BLaER1 treated with 17β-estradiol and CSF1 and Interleukin-3, amounts not matched to agents 10 nM and 100 nM (cell line): ENCODE measurements around the gene RAF1.
"Not testable (repeated sequence)": the region's sequence is repeated elsewhere in the genome, so short reads cannot be mapped to it uniquely, and the experiment has no call there.

ENCODE experiments used
- H3K27ac ChIP-seq, 11 experiments: shearing (Covaris generic); formaldehyde crosslinking; 2 replicates each; pipeline ENCODE4 v1.8.1; 2022
- H3K27me3 ChIP-seq, 11 experiments: shearing (Covaris generic); formaldehyde crosslinking; 2 replicates each; pipeline ENCODE4 v1.8.1; 2022
- H3K36me3 ChIP-seq, 11 experiments: shearing (Covaris generic); formaldehyde crosslinking; 2 replicates each; pipeline ENCODE4 v1.8.1; 2022
- H3K4me1 ChIP-seq, 10 experiments: shearing (Covaris generic); formaldehyde crosslinking; 2 replicates each; pipeline ENCODE4 v1.8.1; 2022
- H3K4me2 ChIP-seq, 11 experiments: shearing (Covaris generic); formaldehyde crosslinking; 2 replicates each; pipeline ENCODE4 v1.8.1; 2022
- H3K4me3 ChIP-seq, 10 experiments: shearing (Covaris generic); formaldehyde crosslinking; 2 replicates each; pipeline ENCODE4 v1.8.1; 2022
- H3K9ac ChIP-seq, 11 experiments: shearing (Covaris generic); formaldehyde crosslinking; 2 replicates each; pipeline ENCODE4 v1.8.1; 2022
- H3K9me3 ChIP-seq, 11 experiments: shearing (Covaris generic); formaldehyde crosslinking; replicated peaks in 1 of 11; 2 replicates each; pipeline ENCODE4 v1.8.1; 2022
- H4K20me1 ChIP-seq, 11 experiments: shearing (Covaris generic); formaldehyde crosslinking; 2 replicates each; pipeline ENCODE4 v1.8.1; 2022
- Cebpa-rat ChIP-seq, 11 experiments: shearing (Covaris generic); IDR thresholded peaks; 2 replicates each; pipeline ENCODE4 v1.8.1; 2022

RAF1 gene

DNA sequence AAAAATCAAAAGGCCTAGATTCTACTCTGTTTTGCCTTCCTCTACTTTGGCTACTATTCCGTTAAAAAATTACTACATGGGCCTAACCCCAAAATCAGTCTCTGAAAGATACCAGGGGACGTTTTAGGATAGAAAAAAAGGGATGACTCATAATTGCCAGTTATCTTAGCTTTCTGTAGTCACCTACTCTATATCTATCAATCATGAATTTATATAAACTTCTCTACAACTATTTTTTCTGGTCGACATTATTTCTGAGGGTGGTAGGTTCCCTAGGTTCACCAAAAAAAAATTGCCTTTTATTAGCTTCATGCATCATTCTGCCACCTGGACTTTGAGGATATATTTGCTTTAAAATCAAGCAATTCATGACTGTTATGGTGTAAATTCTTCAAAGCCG, 36.5 kb downstream of the RAF1 start:
- Histone ChIP-seq H3K4me3 (no peak overlapping the region), H4K20me1 (peaks cover 100% of the 10 kb centered on the region in 11 experiments), H3K9ac (no peak overlapping the region), H3K36me3 (peaks cover 0 to 17% (median 5%) of the 10 kb centered on the region in 11 experiments; a peak in 7 of 22 replicates), H3K27ac (no peak overlapping the region), H3K4me2 (no peak overlapping the region), H3K4me1 (peaks cover 31 to 78% (median 45%) of the 10 kb centered on the region in 10 experiments), H3K27me3 (no peaks in the 10 kb centered on the region), H3K9me3 (no peaks in the 10 kb centered on the region)
- TF ChIP-seq Cebpa-rat (IDR thresholded peaks at IDR 0.05) = no peak

DNA sequence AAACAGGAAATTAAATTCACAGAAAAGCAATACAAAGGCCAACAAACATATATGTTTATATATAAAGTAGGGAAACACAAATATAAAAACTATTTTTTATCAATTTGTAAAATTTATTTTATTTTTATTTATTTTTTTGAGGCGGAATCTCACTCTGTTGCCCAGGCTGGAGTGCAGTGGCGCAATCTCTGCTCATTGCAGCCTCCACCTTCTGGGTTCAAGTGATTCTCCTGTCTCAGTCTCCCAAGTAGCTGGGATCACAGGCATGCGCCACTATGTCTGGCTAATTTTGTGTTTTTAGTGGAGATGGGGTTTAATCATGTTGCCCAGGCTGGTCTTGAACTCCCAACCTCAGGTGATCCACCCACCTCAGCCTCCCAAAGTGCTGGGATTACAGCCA, 39.0 kb downstream of the RAF1 start:
- not testable (repeated sequence) for H3K4me3 ChIP-seq, H3K27me3 ChIP-seq, H3K9me3 ChIP-seq, H3K9ac ChIP-seq, H3K27ac ChIP-seq
- H3K4me1 ChIP-seq = peaks cover 28 to 72% (median 49%) of the 10 kb centered on the region in 10 experiments
- peaks cover 0 to 24% (median 7%) of the 10 kb centered on the region in 11 experiments; a peak in 9 of 22 replicates for H3K36me3 ChIP-seq
- TF ChIP-seq Cebpa-rat (IDR thresholded peaks at IDR 0.05) = 0 out of 22 replicates have a peak, but pooled peaks of 1 of the 11 experiments have one; percentile 9
- peaks cover 100% of the 10 kb centered on the region in 11 experiments for H4K20me1 ChIP-seq
- H3K4me2 ChIP-seq = peak overlapping the region in 8 of 11 experiments; percentile 0 to 70 (median 48); a peak in 9 of 22 replicates

DNA sequence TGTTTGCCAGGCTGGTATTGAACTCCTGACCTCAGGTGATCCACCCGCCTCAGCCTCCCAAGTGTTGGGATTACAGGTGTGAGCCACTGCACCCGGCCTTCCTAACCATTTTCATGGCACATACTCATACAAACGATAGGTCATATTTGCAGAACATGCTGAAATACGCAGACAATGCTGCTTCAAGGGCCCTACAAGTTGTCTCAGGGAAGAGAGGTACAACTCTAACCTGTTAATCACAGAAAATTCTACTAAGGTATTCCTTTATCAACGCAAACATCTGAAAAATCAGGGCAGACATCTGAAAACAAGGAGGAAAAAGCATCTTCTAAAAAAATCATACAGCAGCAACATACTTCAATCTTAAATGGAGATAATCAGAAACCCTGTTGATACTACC, 39.9 kb downstream of the RAF1 start:
- peaks cover 99 to 100% (median 100%) of the 10 kb centered on the region in 11 experiments for H4K20me1 ChIP-seq

DNA sequence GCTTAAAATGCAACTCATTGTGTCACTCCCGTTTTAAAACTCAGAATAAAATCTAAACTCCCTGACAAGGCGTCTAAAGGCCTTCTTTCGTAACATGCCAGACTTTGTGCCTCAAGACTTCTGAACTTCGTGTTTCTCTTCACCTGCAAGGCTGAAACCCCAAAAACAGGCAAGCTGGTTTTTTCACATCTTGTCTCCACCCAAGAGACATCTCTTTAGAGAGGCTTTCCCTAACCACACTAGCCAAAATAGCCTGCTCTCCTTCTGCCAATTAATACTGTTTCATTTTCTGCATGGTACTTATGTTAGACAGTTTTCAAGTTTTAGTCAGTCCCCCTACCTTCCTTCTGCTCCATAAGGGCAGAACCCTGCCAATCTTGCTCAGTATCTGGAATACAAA, 41.6 kb downstream of the RAF1 start:
- H3K4me2 ChIP-seq = peak overlapping the region in 4 of 11 experiments; percentile 0 to 5 (median 2); a peak in 1 of 22 replicates
- TF ChIP-seq Cebpa-rat (IDR thresholded peaks at IDR 0.05) = no peak
- H3K4me1 ChIP-seq = peaks cover 25 to 58% (median 44%) of the 10 kb centered on the region in 10 experiments
- H3K27ac ChIP-seq = no peak overlapping the region; a peak in 3 of 22 replicates
- H3K27me3 ChIP-seq = no peaks in the 10 kb centered on the region
- peak overlapping the region in 1 of 11 experiments; percentile 8; a peak in 1 of 22 replicates for H3K9ac ChIP-seq
- H3K4me3 ChIP-seq = no peak overlapping the region
- H3K36me3 ChIP-seq = peaks cover 20 to 51% (median 31%) of the 10 kb centered on the region in 11 experiments
- no peaks in the 10 kb centered on the region for H3K9me3 ChIP-seq
- peaks cover 98 to 100% (median 100%) of the 10 kb centered on the region in 11 experiments for H4K20me1 ChIP-seq

More for the DNA sequence above, 39.9 kb downstream of the RAF1 start:
- H3K27ac ChIP-seq = no peak overlapping the region
- H3K36me3 ChIP-seq = peaks cover 4 to 34% (median 14%) of the 10 kb centered on the region in 11 experiments; a peak in 19 of 22 replicates
- H3K4me2 ChIP-seq = peak overlapping the region in 4 of 11 experiments; percentile 24 to 32 (median 24); a peak in 1 of 22 replicates
- no peaks in the 10 kb centered on the region for H3K9me3 ChIP-seq
- H3K4me1 ChIP-seq = peaks cover 28 to 67% (median 49%) of the 10 kb centered on the region in 10 experiments
- no peak for TF ChIP-seq Cebpa-rat (IDR thresholded peaks at IDR 0.05)
- no peak overlapping the region for H3K4me3 ChIP-seq
- 0 out of 22 replicates have a peak overlapping the region, but pooled peaks of 1 of the 11 experiments have one; percentile 5 for H3K9ac ChIP-seq
- H3K27me3 ChIP-seq = no peaks in the 10 kb centered on the region

DNA sequence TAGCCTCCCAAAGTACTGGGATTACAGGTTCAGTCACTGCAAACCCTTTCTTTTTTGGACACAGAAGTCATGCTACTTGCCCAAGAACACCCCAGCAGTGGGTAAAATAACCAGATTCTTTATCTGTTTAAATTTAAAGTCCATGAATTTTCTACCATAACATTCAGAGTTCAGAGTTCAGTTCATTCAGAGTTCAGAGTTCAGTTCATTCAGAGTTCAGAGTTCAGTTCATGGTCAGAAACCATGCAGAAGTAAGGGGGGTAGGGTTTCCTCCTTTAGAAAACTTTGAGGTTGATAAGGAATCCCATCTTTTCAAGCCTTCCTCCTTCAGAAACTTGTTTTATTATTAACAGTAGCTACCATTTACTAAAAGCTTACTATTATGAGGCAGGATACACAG, 43.2 kb downstream of the RAF1 start:
- H3K27me3 ChIP-seq = no peaks in the 10 kb centered on the region
- H3K4me3 ChIP-seq = no peak overlapping the region
- no peak overlapping the region for H3K27ac ChIP-seq
- peaks cover 18 to 44% (median 33%) of the 10 kb centered on the region in 10 experiments for H3K4me1 ChIP-seq
- H3K4me2 ChIP-seq = 0 out of 22 replicates have a peak overlapping the region, but pooled peaks of 1 of the 11 experiments have one; percentile 0
- H3K9me3 ChIP-seq = no peaks in the 10 kb centered on the region
- H3K9ac ChIP-seq = no peak overlapping the region
- peaks cover 88 to 100% (median 100%) of the 10 kb centered on the region in 11 experiments for H4K20me1 ChIP-seq
- no peak for TF ChIP-seq Cebpa-rat (IDR thresholded peaks at IDR 0.05)
- H3K36me3 ChIP-seq = peaks cover 36 to 67% (median 47%) of the 10 kb centered on the region in 11 experiments

DNA sequence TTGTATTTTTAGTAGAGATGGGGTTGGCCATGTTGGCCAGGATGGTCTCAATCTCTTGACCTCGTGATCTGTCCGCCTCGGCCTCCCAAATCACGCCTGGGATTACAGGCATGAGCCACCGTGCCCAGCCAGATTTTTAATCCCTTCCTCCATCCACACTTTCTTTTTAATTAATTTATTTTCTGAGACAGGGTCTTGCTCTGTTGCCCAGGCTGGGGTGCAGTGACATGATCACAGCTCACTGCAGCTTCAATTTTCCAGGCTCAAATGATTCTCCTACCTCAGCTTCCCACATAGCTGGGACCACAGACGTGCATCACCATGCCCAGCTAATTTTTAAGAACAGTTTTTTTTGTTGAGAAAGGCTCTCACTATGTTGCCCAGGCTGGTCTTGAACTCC, 43.6 kb downstream of the RAF1 start:
- Histone ChIP-seq H3K9me3 (no peaks in the 10 kb centered on the region), H3K4me1 (peaks cover 14 to 45% (median 29%) of the 10 kb centered on the region in 10 experiments), H3K4me3 (no peak overlapping the region), H3K27ac (no peak overlapping the region), H3K36me3 (peaks cover 40 to 71% (median 51%) of the 10 kb centered on the region in 11 experiments), H3K27me3 (no peaks in the 10 kb centered on the region), H4K20me1 (peaks cover 88 to 100% (median 100%) of the 10 kb centered on the region in 11 experiments), H3K9ac (no peak overlapping the region), H3K4me2 (no peak overlapping the region)
- TF ChIP-seq Cebpa-rat (IDR thresholded peaks at IDR 0.05) = no peak

DNA sequence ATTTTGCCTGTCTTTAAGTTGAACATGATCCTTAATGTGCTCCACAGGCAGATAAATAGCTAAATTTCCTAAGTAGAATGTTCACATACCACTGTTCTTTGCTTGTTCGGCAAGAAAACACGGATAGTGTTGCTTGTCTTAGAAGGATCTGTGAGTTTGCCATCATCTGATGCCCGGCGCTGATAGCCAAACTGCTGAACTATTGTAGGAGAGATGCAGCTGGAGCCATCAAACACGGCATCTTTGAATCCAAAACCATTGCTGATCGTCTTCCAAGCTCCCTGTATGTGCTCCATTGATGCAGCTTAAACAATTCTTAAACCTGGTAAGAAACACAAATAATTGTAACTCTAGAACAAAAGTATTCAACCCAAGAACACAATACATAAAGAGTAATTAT, 45.5 kb downstream of the RAF1 start:
- Histone ChIP-seq H3K36me3 (peaks cover 59 to 90% (median 70%) of the 10 kb centered on the region in 11 experiments), H4K20me1 (peaks cover 88 to 100% (median 100%) of the 10 kb centered on the region in 11 experiments)
- TF ChIP-seq Cebpa-rat (IDR thresholded peaks at IDR 0.05) = no peak

DNA sequence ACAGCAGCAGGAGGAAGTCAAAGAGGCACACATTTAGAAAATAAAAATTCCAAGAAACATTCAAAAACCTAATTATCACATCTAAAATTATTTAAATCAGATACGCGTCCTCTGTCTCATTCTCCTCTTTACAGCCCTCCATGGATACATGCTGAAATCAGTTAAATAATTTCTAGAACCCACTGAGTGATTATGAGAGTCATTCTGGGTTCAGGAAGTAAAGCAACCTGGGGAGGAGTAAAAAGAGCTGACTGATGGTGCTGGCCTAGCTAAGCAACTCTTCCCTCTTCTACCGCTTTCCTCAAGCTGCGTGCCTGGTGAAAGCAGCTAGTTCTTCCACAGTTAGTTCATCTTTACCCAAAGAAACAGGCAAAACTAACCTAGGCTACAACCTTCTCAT, 48.7 kb downstream of the RAF1 start:
- 0 out of 22 replicates have a peak overlapping the region, but pooled peaks of 1 of the 11 experiments have one; percentile 23 for H3K27ac ChIP-seq
- H3K4me3 ChIP-seq = no peak overlapping the region
- no peaks in the 10 kb centered on the region for H3K27me3 ChIP-seq
- peaks cover 85 to 98% (median 92%) of the 10 kb centered on the region in 11 experiments for H3K36me3 ChIP-seq
- H3K4me1 ChIP-seq = peaks cover 0 to 17% (median 0%) of the 10 kb centered on the region in 10 experiments; a peak in 5 of 20 replicates
- TF ChIP-seq Cebpa-rat (IDR thresholded peaks at IDR 0.05) = no peak
- no peaks in the 10 kb centered on the region for H3K9me3 ChIP-seq
- peak overlapping the region in 2 of 11 experiments; percentile 15 to 20; a peak in 1 of 22 replicates for H3K4me2 ChIP-seq
- peak overlapping the region in 1 of 11 experiments; percentile 9; a peak in 1 of 22 replicates for H3K9ac ChIP-seq
- peaks cover 81 to 100% (median 98%) of the 10 kb centered on the region in 11 experiments for H4K20me1 ChIP-seq

More for the DNA sequence above, 45.5 kb downstream of the RAF1 start:
- Histone ChIP-seq H3K27ac (no peak overlapping the region), H3K4me1 (peaks cover 0 to 41% (median 14%) of the 10 kb centered on the region in 10 experiments; a peak in 15 of 20 replicates), H3K27me3 (no peaks in the 10 kb centered on the region), H3K9ac (no peak overlapping the region), H3K4me3 (no peak overlapping the region), H3K9me3 (no peaks in the 10 kb centered on the region), H3K4me2 (no peak overlapping the region)

DNA sequence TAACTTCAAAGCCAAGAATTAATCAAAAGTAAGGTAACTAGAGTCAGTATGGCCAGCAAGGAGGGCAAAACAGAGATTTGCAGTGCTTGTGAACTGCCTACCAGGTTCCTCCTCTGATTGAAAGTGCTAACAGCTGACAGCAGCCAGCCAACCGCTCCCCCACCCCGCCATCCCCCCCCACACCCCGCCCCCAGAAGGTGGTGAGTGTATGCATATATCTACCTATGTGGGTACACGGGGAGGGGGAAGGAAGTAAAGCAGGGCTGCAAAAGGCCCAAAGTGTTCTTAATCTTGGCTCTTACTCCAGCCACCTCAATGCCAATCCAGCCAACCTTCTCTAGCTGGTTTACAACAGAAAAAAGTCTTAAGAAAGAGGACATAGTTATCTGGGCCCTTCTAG, 50.7 kb downstream of the RAF1 start:
- Histone ChIP-seq H3K9ac (no peak overlapping the region), H3K4me3 (no peak overlapping the region), H3K9me3 (no peaks in the 10 kb centered on the region), H4K20me1 (peaks cover 64 to 99% (median 94%) of the 10 kb centered on the region in 11 experiments), H3K27ac (no peak overlapping the region), H3K36me3 (peaks cover 90 to 98% (median 97%) of the 10 kb centered on the region in 11 experiments), H3K4me1 (peaks cover 0 to 17% (median 0%) of the 10 kb centered on the region in 10 experiments; a peak in 5 of 20 replicates), H3K4me2 (no peak overlapping the region), H3K27me3 (no peaks in the 10 kb centered on the region)
- no peak for TF ChIP-seq Cebpa-rat (IDR thresholded peaks at IDR 0.05)
